ENCODE data around the gene RRH. TPM values are rescaled to one million over a fixed set of nuclear protein-coding genes. Genes with fewer than 3 reads are reported as not detected.
A peak's percentile ranks its signal among the peaks of the same experiment; 100 is the strongest.

The RRH gene
- total and polyA plus RNA-seq, 2 of the 13 experiments (the other 11 are each of a cell fraction or from before 2014, with no cell fraction given): 0.07 to 0.17 TPM

DNA sequence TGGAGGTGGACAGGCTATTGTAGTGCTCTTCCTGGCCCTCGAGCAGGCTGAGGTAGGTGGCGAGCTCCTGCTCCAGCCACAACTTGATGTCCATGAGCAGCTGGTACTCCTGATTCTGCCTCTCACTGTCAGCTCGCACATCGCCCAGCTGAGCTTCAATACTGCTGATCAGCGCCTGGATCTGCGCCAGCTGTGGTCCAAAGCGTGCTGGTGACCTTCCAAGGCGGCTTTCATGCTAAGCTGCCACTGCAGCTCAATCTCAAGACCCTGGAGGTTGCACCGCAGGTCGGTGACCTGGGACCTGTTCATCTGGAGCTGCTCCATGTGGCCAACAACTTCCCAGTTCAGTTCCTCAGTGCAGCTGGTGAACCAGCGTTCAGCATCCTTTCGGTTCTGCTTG lies 51.3 kb downstream of the RRH start:
- Histone ChIP-seq H3K9me3 (ENCODE audit: low read length) (no peaks in the 10 kb centered on the region), H3K79me2 (ENCODE audit: insufficient read depth, low read length) (no peaks in the 10 kb centered on the region), H3K9ac (ENCODE audit: insufficient read depth, low read depth, low read length) (no peak overlapping the region), H3K27ac (ENCODE audit: extremely low read length, insufficient read depth, low read length) (no peak overlapping the region), H4K20me1 (ENCODE audit: insufficient read depth, low read length) (no peaks in the 10 kb centered on the region), H2AFZ (ENCODE audit: low read length) (no peak overlapping the region), H3K4me3 (replicated peaks in 1 of 3; ENCODE audit: insufficient read depth in 1 of 3, low read depth in 2 of 3, low read length in 3 of 3) (no peak overlapping the region), H3K27me3 (ENCODE audit: control insufficient read depth in 1 of 2, insufficient read depth in 2 of 2, low read length in 2 of 2) (no peaks in the 10 kb centered on the region; a peak in 2 of 5 replicates), H3K4me2 (ENCODE audit: low read depth, low read length) (no peak overlapping the region; the same call in 1 of the 2 replicates), H3K4me1 (ENCODE audit: insufficient read depth, low read length) (no peaks in the 10 kb centered on the region), H3K36me3 (replicated peaks in 1 of 2; ENCODE audit: control insufficient read depth in 1 of 2, insufficient read depth in 2 of 2, low read length in 2 of 2) (no peaks in the 10 kb centered on the region)
- intact Hi-C loops (cut with micrococcal nuclease; ENCODE audit: unreplicated experiment) (no loop called here), in situ Hi-C loops (cut with HindIII; ENCODE audit: extremely low pct_ligation_motif_present, low pct_unique_long_range_greater_than_20kb) (no loop called here)
- WGBS (ENCODE audit: low lambda C conversion rate): 0% methylated on average over 2 of the region's 12 CpGs
- no TSS peak for BruUV-seq (replicated peaks)
- ChIA-PET CTCF (ENCODE audit: low intra/inter-chr PET ratio, low total read pairs) (no interaction called here), POLR2A (no interaction called here)
- DNase-seq (ENCODE audit: low spot score) (no peak), ATAC-seq (peak; percentile 44; the same call in 2 of the 3 replicates), FAIRE-seq (no peak)
- no peak for TF ChIP-seq ATM (IDR thresholded peaks at IDR 0.05; ENCODE audit: borderline replicate concordance)
- no peak for TF ChIP-seq SP4 (CRISPR knock-in tag; IDR thresholded peaks at IDR 0.05)
- no peak for TF ChIP-seq DNMT3B (CRISPR knock-in tag; conservative IDR thresholded peaks at IDR 0.05)
- no peak for TF ChIP-seq ZBTB21 (CRISPR knock-in tag; IDR thresholded peaks at IDR 0.05)
- TF ChIP-seq ZNF383 (CRISPR knock-in tag; IDR thresholded peaks at IDR 0.05; ENCODE audit: borderline replicate concordance): no peak
- TF ChIP-seq ZNF432 (CRISPR knock-in tag; IDR thresholded peaks at IDR 0.05; ENCODE audit: borderline replicate concordance): no peak
- no peak for TF ChIP-seq CHD4 (IDR thresholded peaks at IDR 0.05; ENCODE audit: borderline replicate concordance, low read length)
- no peak for TF ChIP-seq GATAD2A (CRISPR knock-in tag; IDR thresholded peaks at IDR 0.05)
- TF ChIP-seq RBAK (CRISPR knock-in tag; IDR thresholded peaks at IDR 0.05): no peak
- TF ChIP-seq IKZF4 (CRISPR knock-in tag; IDR thresholded peaks at IDR 0.05; ENCODE audit: borderline replicate concordance, low read depth, not compliant biosample characterization): no peak
- TF ChIP-seq TCF7 (IDR thresholded peaks at IDR 0.05; ENCODE audit: low read depth): no peak
- TF ChIP-seq ZNF446 (CRISPR knock-in tag; IDR thresholded peaks at IDR 0.05): no peak
- TF ChIP-seq TAF15 (IDR thresholded peaks at IDR 0.05; ENCODE audit: low read depth, low read length, poor library complexity, severe bottlenecking): no peak
- no peak for TF ChIP-seq CBFB (CRISPR knock-in tag; IDR thresholded peaks at IDR 0.05)
- TF ChIP-seq KAT8 (CRISPR knock-in tag; IDR thresholded peaks at IDR 0.05): no peak
- no peak for TF ChIP-seq ZNF546 (CRISPR knock-in tag; conservative IDR thresholded peaks at IDR 0.05)
- TF ChIP-seq ZNF496 (CRISPR knock-in tag; IDR thresholded peaks at IDR 0.05; ENCODE audit: insufficient replicate concordance): no peak
- no peak for TF ChIP-seq ELK4 (CRISPR knock-in tag; IDR thresholded peaks at IDR 0.05; ENCODE audit: borderline replicate concordance)
- TF ChIP-seq HNRNPLL (IDR thresholded peaks at IDR 0.05; ENCODE audit: low read depth, low read length, poor library complexity, severe bottlenecking): no peak
- no peak for TF ChIP-seq SAP130 (CRISPR knock-in tag; IDR thresholded peaks at IDR 0.05; ENCODE audit: low read depth)
